ENCODE data around the gene C9orf50.

The C9orf50 gene

GRCh38 chr9:129629251-129629820 lies 8.4 kb upstream of the C9orf50 start:
- ATAC-seq (no peak), DNase-seq (no peak)
- peaks cover 72% of the 10 kb centered on the region for H3K4me1 Mint-ChIP-seq
- peak overlapping the region; percentile 31 for H3K27ac Mint-ChIP-seq
- H3K36me3 Mint-ChIP-seq (ENCODE audit: low read depth), result peaks cover 40% of the 10 kb centered on the region
- H3K27me3 Mint-ChIP-seq, result no peaks in the 10 kb centered on the region
- H3K9me3 Mint-ChIP-seq, result no peaks in the 10 kb centered on the region
- no peak overlapping the region for H3K4me3 Mint-ChIP-seq

- ATAC-seq (no peak), DNase-seq (no peak)
- H3K4me3 Mint-ChIP-seq, result peak overlapping the region; percentile 27
- H3K4me1 Mint-ChIP-seq, result peaks cover 76% of the 10 kb centered on the region
- H3K9me3 Mint-ChIP-seq, result no peaks in the 10 kb centered on the region
- peaks cover 38% of the 10 kb centered on the region for H3K36me3 Mint-ChIP-seq (ENCODE audit: low read depth)
- H3K27me3 Mint-ChIP-seq, result no peaks in the 10 kb centered on the region
- peak overlapping the region; percentile 31 for H3K27ac Mint-ChIP-seq
Measured at GRCh38 chr9:129628709-129629108, 7.8 kb upstream of the C9orf50 start.

- DNase-seq (no peak), ATAC-seq (no peak)
- Mint-ChIP-seq H3K4me1 (peaks cover 78% of the 10 kb centered on the region), H3K36me3 (ENCODE audit: low read depth) (peaks cover 31% of the 10 kb centered on the region), H3K9me3 (no peaks in the 10 kb centered on the region), H3K27me3 (peaks cover 6% of the 10 kb centered on the region), H3K27ac (peak overlapping the region; percentile 89), H3K4me3 (peak overlapping the region; percentile 93)
Measured at GRCh38 chr9:129627556-129628440, 6.9 kb upstream of the C9orf50 start.

- peaks cover 8% of the 10 kb centered on the region for H3K27me3 Mint-ChIP-seq
- no peaks in the 10 kb centered on the region for H3K9me3 Mint-ChIP-seq
- ATAC-seq (peak; percentile 30), DNase-seq (no peak)
- H3K27ac Mint-ChIP-seq, result peak overlapping the region; percentile 89
- peaks cover 27% of the 10 kb centered on the region for H3K36me3 Mint-ChIP-seq (ENCODE audit: low read depth)
- peak overlapping the region; percentile 93 for H3K4me3 Mint-ChIP-seq
- peaks cover 70% of the 10 kb centered on the region for H3K4me1 Mint-ChIP-seq
Measured at GRCh38 chr9:129626625-129627284, 5.9 kb upstream of the C9orf50 start.

- H3K9me3 Mint-ChIP-seq, result no peaks in the 10 kb centered on the region
- H3K27me3 Mint-ChIP-seq, result peaks cover 13% of the 10 kb centered on the region
- DNase-seq, result peak; percentile 93
- peak; percentile 66 for ATAC-seq
- peaks cover 64% of the 10 kb centered on the region for H3K4me1 Mint-ChIP-seq
- H3K27ac Mint-ChIP-seq, result peak within 1 kb of the TSS; percentile 89
- peak within 1 kb of the TSS; percentile 93 for H3K4me3 Mint-ChIP-seq
- peaks cover 25% of the 10 kb centered on the region for H3K36me3 Mint-ChIP-seq (ENCODE audit: low read depth)
Measured at GRCh38 chr9:129626079-129626624, 5.3 kb upstream of the C9orf50 start, which contains the start of gene NTMT1. Gene NTMT1, plus strand, starts transcription at chr9:129626163. Its CDS starts 6,541 bp downstream, at chr9:129632704.

- ATAC-seq (peak; percentile 50), DNase-seq (no peak)
- H3K27me3 Mint-ChIP-seq, result peaks cover 18% of the 10 kb centered on the region
- peak overlapping the region; percentile 93 for H3K4me3 Mint-ChIP-seq
- H3K9me3 Mint-ChIP-seq, result no peaks in the 10 kb centered on the region
- H3K36me3 Mint-ChIP-seq (ENCODE audit: low read depth), result peaks cover 19% of the 10 kb centered on the region
- peaks cover 55% of the 10 kb centered on the region for H3K4me1 Mint-ChIP-seq
- peak overlapping the region; percentile 76 for H3K27ac Mint-ChIP-seq
Measured at GRCh38 chr9:129624947-129625346, 4.0 kb upstream of the C9orf50 start.

GRCh38 chr9:129624168-129624759 lies 3.4 kb upstream of the C9orf50 start:
- Mint-ChIP-seq H3K27ac (peak overlapping the region; percentile 77), H3K4me1 (peaks cover 48% of the 10 kb centered on the region), H3K9me3 (no peaks in the 10 kb centered on the region), H3K27me3 (peaks cover 23% of the 10 kb centered on the region), H3K4me3 (peak overlapping the region; percentile 45), H3K36me3 (ENCODE audit: low read depth) (peaks cover 19% of the 10 kb centered on the region)
- peak; percentile 83 for DNase-seq
- ATAC-seq, result no peak

- peaks cover 29% of the 10 kb centered on the region for H3K27me3 Mint-ChIP-seq
- no peak overlapping the region for H3K4me3 Mint-ChIP-seq
Measured at GRCh38 chr9:129623331-129623730, 2.4 kb upstream of the C9orf50 start.

GRCh38 chr9:129619787-129620668 lies 873 bp downstream of the C9orf50 start:
- Mint-ChIP-seq H3K27me3 (peaks cover 34% of the 10 kb centered on the region), H3K4me3 (no peak overlapping the region)
- peak; percentile 6 for ATAC-seq

More at GRCh38 chr9:129623331-129623730, 2.4 kb upstream of the C9orf50 start:
- Mint-ChIP-seq H3K36me3 (ENCODE audit: low read depth) (peaks cover 17% of the 10 kb centered on the region), H3K27ac (no peak overlapping the region), H3K9me3 (peaks cover 2% of the 10 kb centered on the region), H3K4me1 (peaks cover 42% of the 10 kb centered on the region)
- DNase-seq (no peak), ATAC-seq (no peak)

GRCh38 chr9:129617167-129617566 lies 3.7 kb downstream of the C9orf50 start:
- DNase-seq, result no peak
- H3K27me3 Mint-ChIP-seq, result peaks cover 31% of the 10 kb centered on the region
- peaks cover 6% of the 10 kb centered on the region for H3K4me1 Mint-ChIP-seq
- no peak for ATAC-seq
- no peak overlapping the region for H3K27ac Mint-ChIP-seq
- no peak overlapping the region for H3K4me3 Mint-ChIP-seq
- peaks cover 2% of the 10 kb centered on the region for H3K36me3 Mint-ChIP-seq (ENCODE audit: low read depth)
- peaks cover 3% of the 10 kb centered on the region for H3K9me3 Mint-ChIP-seq

More at GRCh38 chr9:129619787-129620668, 873 bp downstream of the C9orf50 start:
- Mint-ChIP-seq H3K36me3 (ENCODE audit: low read depth) (peaks cover 2% of the 10 kb centered on the region), H3K9me3 (peaks cover 3% of the 10 kb centered on the region), H3K27ac (no peak overlapping the region), H3K4me1 (peaks cover 17% of the 10 kb centered on the region)
- DNase-seq, result peak; percentile 27

GRCh38 chr9:129615407-129616285 lies 5.3 kb downstream of the C9orf50 start:
- Mint-ChIP-seq H3K9me3 (peaks cover 3% of the 10 kb centered on the region), H3K27ac (no peak overlapping the region), H3K4me1 (peaks cover 13% of the 10 kb centered on the region), H3K36me3 (ENCODE audit: low read depth) (peaks cover 2% of the 10 kb centered on the region), H3K4me3 (no peak overlapping the region), H3K27me3 (peaks cover 19% of the 10 kb centered on the region)
- ATAC-seq (no peak), DNase-seq (no peak)

GRCh38 chr9:129614932-129615331 lies 6.0 kb downstream of the C9orf50 start:
- H3K36me3 Mint-ChIP-seq (ENCODE audit: low read depth), result peaks cover 2% of the 10 kb centered on the region
- no peak for ATAC-seq
- H3K27me3 Mint-ChIP-seq, result peaks cover 19% of the 10 kb centered on the region
- no peak for DNase-seq
- H3K4me1 Mint-ChIP-seq, result peaks cover 14% of the 10 kb centered on the region
- no peak overlapping the region for H3K4me3 Mint-ChIP-seq
- H3K27ac Mint-ChIP-seq, result no peak overlapping the region
- H3K9me3 Mint-ChIP-seq, result peaks cover 3% of the 10 kb centered on the region

All from activated naive CD8-positive, alpha-beta T cell treated with anti-CD3 and anti-CD28 coated beads, Interleukin-2, amount 50 U/mL, for 24 hours (primary cell).